Skeletal muscle satellite cell (primary cell): ENCODE data around the gene DNAJA4.
A peak's percentile ranks its signal among the peaks of the same experiment; 100 is the strongest.

Experiments used
- H3K27me3 ChIP-seq: 2 replicates; pipeline ENCODE4 v1.7.0; 2013; ENCODE audit warnings: low read length; ENCODE audit not compliant: control insufficient read depth, insufficient read depth
- H3K36me3 ChIP-seq: 2 replicates; pipeline ENCODE4 v1.7.0; 2013; ENCODE audit warnings: mild to moderate bottlenecking, control low read depth, low read length; ENCODE audit not compliant: insufficient read depth
- H3K4me1 ChIP-seq: 2 replicates; pipeline ENCODE4 v1.7.0; 2013; ENCODE audit warnings: low read length; ENCODE audit not compliant: control insufficient read depth, insufficient read depth
- H3K4me2 ChIP-seq: 2 replicates; pipeline ENCODE4 v1.7.0; 2013; ENCODE audit warnings: mild to moderate bottlenecking, low read length
- H3K4me3 ChIP-seq: 2 replicates; pipeline ENCODE4 v1.7.0; 2013; ENCODE audit warnings: low read length
- H3K9ac ChIP-seq: 2 replicates; pipeline ENCODE4 v1.7.0; 2013; ENCODE audit warnings: mild to moderate bottlenecking, low read depth, low read length, moderate library complexity
- H3K9me3 ChIP-seq: replicated peaks from 2 replicates; pipeline ENCODE4 v1.7.0; 2013; ENCODE audit warnings: mild to moderate bottlenecking, control low read depth, low read length

DNAJA4 gene

DNA sequence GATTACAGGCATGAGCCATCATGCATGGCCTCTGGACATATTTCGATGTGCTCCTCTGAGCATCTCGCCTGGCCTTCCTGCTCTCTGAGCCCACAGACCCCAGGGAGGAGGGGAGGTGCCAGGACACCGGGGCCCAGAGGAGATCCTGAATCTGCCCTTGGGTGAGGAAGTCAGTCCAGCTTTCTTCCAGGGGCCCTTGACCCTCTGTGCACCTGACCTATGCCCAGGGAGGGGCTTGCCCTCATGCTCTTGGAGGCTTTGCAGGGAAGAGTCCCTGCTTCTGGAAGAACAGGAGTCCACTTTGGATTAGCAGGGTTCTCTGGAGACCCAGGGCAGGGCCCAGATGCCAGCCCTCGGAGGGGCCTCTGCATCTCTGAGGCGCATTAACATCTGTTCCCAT is 31.4 kb upstream of the DNAJA4 start:
- Histone ChIP-seq H3K9ac (no peak overlapping the region), H3K36me3 (no peaks in the 10 kb centered on the region), H3K27me3 (peaks cover 74% of the 10 kb centered on the region), H3K4me1 (no peaks in the 10 kb centered on the region), H3K9me3 (no peaks in the 10 kb centered on the region), H3K4me3 (no peak overlapping the region), H3K4me2 (no peak overlapping the region)

DNA sequence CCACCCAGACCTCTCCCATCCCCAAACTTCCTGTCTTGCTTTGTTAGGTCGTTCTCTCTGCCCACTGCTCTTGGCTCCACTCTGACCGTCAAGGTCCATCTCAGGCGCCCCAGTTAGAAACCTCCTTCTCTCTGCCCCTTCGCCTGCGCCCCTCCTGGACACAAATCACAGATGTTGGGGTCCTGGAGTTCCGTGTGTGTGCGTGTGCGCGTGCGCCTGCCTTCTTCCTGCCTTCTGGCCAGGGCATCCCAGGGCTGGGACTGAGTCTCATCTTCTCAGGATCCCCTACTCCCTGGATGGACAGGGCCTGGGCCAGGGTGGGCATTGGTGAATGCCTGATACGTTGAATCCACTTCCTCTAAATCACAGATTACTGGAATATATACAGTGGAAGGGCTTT is 30.9 kb upstream of the DNAJA4 start:
- Histone ChIP-seq H3K4me3 (no peak overlapping the region), H3K27me3 (peaks cover 69% of the 10 kb centered on the region), H3K4me1 (no peaks in the 10 kb centered on the region), H3K4me2 (no peak overlapping the region), H3K9ac (no peak overlapping the region), H3K36me3 (no peaks in the 10 kb centered on the region), H3K9me3 (no peaks in the 10 kb centered on the region)

DNA sequence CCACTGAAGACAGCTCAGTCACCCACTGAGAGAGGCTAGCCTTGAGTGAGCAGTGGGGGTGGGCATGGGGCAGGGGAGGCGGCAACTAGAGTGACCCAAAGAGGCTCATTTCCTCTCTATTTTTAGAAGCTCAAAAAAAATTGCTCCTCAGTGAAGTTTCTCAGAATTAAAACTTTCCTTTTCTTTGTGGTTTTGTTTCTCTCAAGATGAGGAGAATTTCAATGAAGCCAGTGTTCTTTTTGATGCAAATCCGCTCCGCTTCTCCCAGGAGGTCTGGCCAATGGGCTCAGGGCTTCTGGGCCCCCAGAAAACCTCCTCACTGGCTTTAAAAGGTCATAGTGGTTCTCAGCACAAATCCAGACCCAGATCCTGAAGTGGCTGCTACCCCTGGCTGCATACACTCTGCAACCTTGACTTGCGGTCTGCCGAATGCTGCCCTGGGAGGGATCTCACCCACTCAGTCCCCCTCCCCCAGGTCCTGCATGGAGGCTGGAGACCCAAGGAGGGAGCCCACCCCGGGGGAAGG is 29.8 kb upstream of the DNAJA4 start, which contains the start of gene ACSBG1:
ACSBG1 (minus strand) TSS at position 51 of the 526 bp plus-strand sequence. CDS start 64 bp downstream, outside the sequence.
- no peaks in the 10 kb centered on the region for H3K4me1 ChIP-seq
- H3K27me3 ChIP-seq = peaks cover 63% of the 10 kb centered on the region
- H3K4me3 ChIP-seq = no peak within 1 kb of the TSS
- H3K36me3 ChIP-seq = no peaks in the 10 kb centered on the region
- no peaks in the 10 kb centered on the region for H3K9me3 ChIP-seq
- H3K9ac ChIP-seq = no peak within 1 kb of the TSS
- no peak within 1 kb of the TSS for H3K4me2 ChIP-seq

DNA sequence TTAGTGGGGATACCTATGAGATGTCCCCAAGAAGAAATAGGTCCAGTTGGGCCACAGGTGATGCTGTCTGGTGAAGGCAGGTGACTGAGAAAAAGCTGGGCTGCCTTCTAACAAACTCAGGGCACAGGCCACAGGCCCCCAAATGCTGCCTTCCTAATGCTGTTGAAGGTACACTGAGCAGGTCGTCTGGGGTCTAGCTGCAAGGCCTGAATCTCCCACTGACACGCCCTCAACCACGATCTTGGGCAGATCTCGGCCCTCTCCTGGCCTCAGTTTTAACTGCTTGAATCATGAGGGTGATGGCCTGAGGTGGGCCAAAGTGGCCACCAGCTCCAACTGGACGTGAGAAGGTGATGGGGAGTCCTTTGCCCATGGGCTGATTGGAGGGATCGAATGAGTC is 27.9 kb upstream of the DNAJA4 start:
- Histone ChIP-seq H3K27me3 (peaks cover 51% of the 10 kb centered on the region), H3K4me1 (no peaks in the 10 kb centered on the region), H3K9ac (no peak overlapping the region), H3K4me3 (no peak overlapping the region), H3K36me3 (no peaks in the 10 kb centered on the region), H3K9me3 (no peaks in the 10 kb centered on the region), H3K4me2 (no peak overlapping the region)

DNA sequence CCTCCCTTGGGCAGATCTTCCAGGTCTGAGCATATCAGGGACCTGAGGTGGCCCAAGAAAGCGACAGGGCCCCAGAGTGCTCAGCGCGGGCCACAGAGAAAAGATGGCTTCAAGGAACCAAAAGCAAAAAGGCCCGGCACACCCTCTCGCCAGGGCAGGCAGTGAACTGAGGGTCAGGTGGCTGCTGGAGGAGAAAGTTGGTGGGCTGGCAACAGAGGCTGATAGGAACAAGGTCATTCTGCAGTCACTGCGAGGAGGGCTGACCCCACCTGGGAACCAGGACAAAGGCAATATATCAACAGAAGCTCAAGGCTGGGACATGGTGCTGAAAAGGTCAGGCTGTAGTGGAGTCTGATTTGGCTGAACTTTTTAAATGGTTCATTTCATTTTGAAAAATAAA is 27.2 kb upstream of the DNAJA4 start:
- no peaks in the 10 kb centered on the region for H3K9me3 ChIP-seq
- peaks cover 48% of the 10 kb centered on the region for H3K27me3 ChIP-seq

DNA sequence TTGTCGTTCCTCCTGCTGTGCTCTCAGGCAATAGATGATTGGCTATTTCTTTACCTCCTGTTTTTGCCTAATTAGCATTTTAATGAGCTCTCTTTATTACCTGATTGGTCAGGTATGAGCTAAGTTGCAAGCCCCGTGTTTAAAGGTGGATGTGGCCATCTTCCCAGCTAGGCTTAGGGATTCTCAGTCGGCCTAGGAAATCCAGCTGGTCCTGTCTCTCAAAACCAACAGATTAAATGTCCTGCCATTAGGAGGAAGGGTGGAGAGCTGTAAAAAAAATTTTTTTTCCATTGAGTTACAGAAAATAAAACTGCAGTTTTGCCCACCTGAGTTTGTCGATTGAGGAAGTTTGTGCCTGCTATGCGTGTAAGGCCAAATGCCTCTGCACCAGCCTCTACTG is 24.6 kb upstream of the DNAJA4 start:
- Histone ChIP-seq H3K4me1 (no peaks in the 10 kb centered on the region), H3K9ac (no peak overlapping the region), H3K9me3 (no peaks in the 10 kb centered on the region), H3K4me2 (no peak overlapping the region), H3K36me3 (no peaks in the 10 kb centered on the region), H3K4me3 (no peak overlapping the region), H3K27me3 (peaks cover 28% of the 10 kb centered on the region)

More for the DNA sequence above, 27.2 kb upstream of the DNAJA4 start:
- Histone ChIP-seq H3K36me3 (no peaks in the 10 kb centered on the region), H3K4me2 (no peak overlapping the region), H3K9ac (no peak overlapping the region), H3K4me1 (no peaks in the 10 kb centered on the region), H3K4me3 (no peak overlapping the region)

DNA sequence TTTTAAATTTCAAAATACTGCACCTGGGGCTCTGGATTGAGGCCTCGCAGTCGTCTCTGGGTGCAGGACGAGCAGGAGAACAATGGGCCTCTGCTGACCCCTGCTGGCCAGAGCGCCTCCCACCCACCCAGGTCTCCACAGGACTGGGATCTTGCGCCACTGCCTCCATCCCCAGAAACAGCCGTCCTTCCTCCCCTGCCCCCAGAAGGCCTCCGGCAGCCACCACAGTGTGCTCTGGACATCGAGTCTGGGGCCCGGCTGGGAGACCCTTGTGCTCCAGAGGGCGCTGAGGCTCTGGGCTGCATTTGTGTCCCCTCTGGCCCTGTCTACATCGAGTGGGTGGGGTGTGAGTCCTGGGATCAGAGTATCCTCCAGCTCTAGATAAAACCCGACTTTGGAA is 23.3 kb upstream of the DNAJA4 start:
- no peak overlapping the region for H3K4me2 ChIP-seq
- H3K36me3 ChIP-seq = no peaks in the 10 kb centered on the region
- no peaks in the 10 kb centered on the region for H3K4me1 ChIP-seq
- H3K27me3 ChIP-seq = peaks cover 18% of the 10 kb centered on the region
- no peak overlapping the region for H3K4me3 ChIP-seq
- no peaks in the 10 kb centered on the region for H3K9me3 ChIP-seq
- no peak overlapping the region for H3K9ac ChIP-seq

DNA sequence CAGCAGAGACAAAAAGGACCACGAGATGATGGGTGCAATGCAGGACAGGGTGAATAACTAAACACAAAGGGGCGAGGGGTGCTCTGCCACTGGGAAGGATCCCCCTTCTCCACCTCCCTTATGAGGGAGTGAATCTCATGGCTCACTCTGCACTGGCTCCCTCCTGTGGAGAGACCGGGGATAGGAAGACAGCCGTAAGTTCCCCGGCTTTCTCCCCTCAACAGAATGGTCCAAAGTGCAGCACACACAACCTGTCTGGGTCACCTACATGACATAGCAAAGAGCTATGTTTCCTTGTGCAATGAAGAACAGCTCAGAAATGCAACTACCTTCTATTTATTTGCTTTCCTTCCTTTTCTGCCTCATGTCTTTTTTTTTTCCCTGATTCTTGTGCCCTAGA is 22.2 kb upstream of the DNAJA4 start:
- H3K36me3 ChIP-seq = no peaks in the 10 kb centered on the region
- H3K4me3 ChIP-seq = no peak overlapping the region
- H3K4me1 ChIP-seq = no peaks in the 10 kb centered on the region
- no peak overlapping the region for H3K4me2 ChIP-seq
- H3K9me3 ChIP-seq = no peaks in the 10 kb centered on the region
- H3K9ac ChIP-seq = no peak overlapping the region
- peaks cover 8% of the 10 kb centered on the region for H3K27me3 ChIP-seq

DNA sequence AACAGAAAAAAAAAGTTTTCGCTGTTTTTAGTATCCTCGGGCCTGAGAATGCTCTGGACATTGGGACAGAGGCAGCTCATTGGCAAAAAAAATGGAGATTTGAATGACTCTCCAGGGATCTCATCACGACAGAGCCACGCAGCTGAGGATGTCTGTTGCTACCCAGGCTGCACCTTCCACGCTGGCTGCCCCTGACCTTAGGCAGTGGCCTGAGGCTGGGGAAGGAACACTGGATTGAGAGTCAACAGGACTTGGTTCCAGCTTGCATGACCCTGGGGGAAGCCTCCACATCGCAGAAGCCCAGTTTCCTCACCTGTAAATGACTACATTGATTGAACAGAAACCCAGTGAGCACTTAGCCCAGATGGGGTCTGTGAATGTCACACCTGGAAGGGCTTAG is 21.3 kb upstream of the DNAJA4 start:
- Histone ChIP-seq H3K4me2 (no peak overlapping the region), H3K27me3 (peaks cover 7% of the 10 kb centered on the region), H3K4me3 (no peak overlapping the region), H3K9ac (no peak overlapping the region), H3K36me3 (no peaks in the 10 kb centered on the region), H3K9me3 (no peaks in the 10 kb centered on the region), H3K4me1 (no peaks in the 10 kb centered on the region)

DNA sequence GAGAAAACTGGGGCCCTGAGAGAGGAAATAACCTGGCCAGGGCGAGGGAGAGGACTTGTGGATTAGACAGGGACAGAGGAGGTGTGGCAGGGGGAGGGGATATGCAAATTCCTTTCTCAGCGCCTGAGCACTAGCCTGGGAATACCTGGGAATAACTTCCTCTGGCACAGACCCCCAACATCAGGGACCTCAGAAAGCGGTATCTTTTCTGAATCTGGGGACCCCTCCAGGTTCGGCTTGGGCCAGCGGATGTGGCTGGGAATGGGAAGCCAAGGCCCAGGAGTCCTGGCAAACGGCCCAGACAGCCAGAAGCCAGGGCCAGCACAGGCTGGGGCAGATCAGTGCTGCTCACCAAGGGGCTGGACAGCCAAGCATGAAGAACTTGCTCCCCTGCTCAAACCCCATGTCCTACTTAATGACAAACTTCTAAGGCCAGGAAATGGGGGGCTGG is 20.8 kb upstream of the DNAJA4 start:
- Histone ChIP-seq H3K4me2 (peak overlapping the region; percentile 47), H3K9me3 (no peaks in the 10 kb centered on the region), H3K4me1 (no peaks in the 10 kb centered on the region), H3K4me3 (no peak overlapping the region), H3K36me3 (no peaks in the 10 kb centered on the region), H3K9ac (no peak overlapping the region), H3K27me3 (peaks cover 7% of the 10 kb centered on the region)

DNA sequence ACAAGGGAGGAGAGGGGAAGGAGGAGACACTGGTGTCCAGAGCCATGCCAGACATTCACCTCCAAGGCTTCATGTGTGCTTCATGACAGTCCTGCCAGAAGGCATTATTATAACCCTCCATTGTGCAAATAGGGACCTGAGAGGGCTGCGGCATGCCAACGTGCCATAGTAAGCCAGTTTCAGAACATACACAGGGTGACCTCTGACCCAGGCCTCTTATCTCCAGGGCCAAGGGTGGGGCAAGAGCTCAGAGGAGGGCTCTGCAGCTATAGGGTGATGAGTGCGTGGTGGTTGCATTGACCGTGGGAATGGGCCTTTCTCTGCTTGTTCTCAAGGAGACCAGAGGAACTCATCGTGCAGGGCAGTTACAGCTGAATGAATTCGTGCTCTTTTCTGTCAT is 20.3 kb upstream of the DNAJA4 start:
- no peak overlapping the region for H3K4me3 ChIP-seq
- H3K9ac ChIP-seq = no peak overlapping the region
- no peak overlapping the region for H3K4me2 ChIP-seq
- no peaks in the 10 kb centered on the region for H3K36me3 ChIP-seq
- H3K4me1 ChIP-seq = no peaks in the 10 kb centered on the region
- H3K9me3 ChIP-seq = no peaks in the 10 kb centered on the region
- peaks cover 7% of the 10 kb centered on the region for H3K27me3 ChIP-seq

DNA sequence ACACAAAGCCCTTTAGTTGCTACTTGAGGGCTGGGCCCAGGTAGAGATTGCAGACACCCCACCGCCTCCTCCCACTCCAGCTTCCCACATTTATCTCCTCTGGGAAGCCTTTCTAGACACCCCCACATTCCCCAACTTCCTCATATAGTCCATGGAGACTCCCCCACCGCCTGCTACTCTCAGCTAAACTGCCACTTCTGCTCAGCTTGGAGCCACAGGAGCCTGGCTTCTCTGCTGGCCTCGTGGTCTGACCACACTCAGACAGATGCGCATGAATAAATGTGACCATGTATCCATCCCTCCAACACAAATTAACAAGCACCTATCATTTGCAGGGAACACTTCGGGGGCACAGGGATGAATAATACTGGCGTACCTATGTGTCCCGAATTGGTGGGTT is 19.5 kb upstream of the DNAJA4 start:
- no peak overlapping the region for H3K4me2 ChIP-seq
- H3K36me3 ChIP-seq = no peaks in the 10 kb centered on the region
- peaks cover 7% of the 10 kb centered on the region for H3K27me3 ChIP-seq
- H3K9ac ChIP-seq = no peak overlapping the region
- no peaks in the 10 kb centered on the region for H3K4me1 ChIP-seq
- H3K9me3 ChIP-seq = no peaks in the 10 kb centered on the region
- no peak overlapping the region for H3K4me3 ChIP-seq
